ENCODE results near the gene GJD2. TPM values are rescaled to one million over a fixed set of nuclear protein-coding genes. Genes with fewer than 3 reads are reported as not detected.

GJD2 gene
- total and polyA plus RNA-seq, 2 of the 13 experiments (the other 11 are each of a cell fraction or from before 2014, with no cell fraction given), result not detected

GRCh38 chr15:34729056-34729455, 25.7 kb downstream of the GJD2 start:
- no peaks in the 10 kb centered on the region for H3K4me1 ChIP-seq (ENCODE audit: insufficient read depth, low read length)
- ChIA-PET CTCF (ENCODE audit: low intra/inter-chr PET ratio, low total read pairs) (no interaction called here), POLR2A (no interaction called here)
- BruUV-seq (replicated peaks), result no TSS peak
- FAIRE-seq, result no peak
- H3K4me3 ChIP-seq (replicated peaks in 1 of 3; ENCODE audit: insufficient read depth in 1 of 3, low read depth in 2 of 3, low read length in 3 of 3), result no peak overlapping the region
- H3K27ac ChIP-seq (ENCODE audit: extremely low read length, insufficient read depth, low read length), result no peak overlapping the region
- H3K36me3 ChIP-seq (replicated peaks in 1 of 2; ENCODE audit: control insufficient read depth in 1 of 2, insufficient read depth in 2 of 2, low read length in 2 of 2), result no peaks in the 10 kb centered on the region
- H3K9ac ChIP-seq (ENCODE audit: insufficient read depth, low read depth, low read length), result no peak overlapping the region
- 21% methylated on average over 2 of the region's 2 CpGs for WGBS (ENCODE audit: low lambda C conversion rate)
- TF ChIP-seq, protein P1, sequence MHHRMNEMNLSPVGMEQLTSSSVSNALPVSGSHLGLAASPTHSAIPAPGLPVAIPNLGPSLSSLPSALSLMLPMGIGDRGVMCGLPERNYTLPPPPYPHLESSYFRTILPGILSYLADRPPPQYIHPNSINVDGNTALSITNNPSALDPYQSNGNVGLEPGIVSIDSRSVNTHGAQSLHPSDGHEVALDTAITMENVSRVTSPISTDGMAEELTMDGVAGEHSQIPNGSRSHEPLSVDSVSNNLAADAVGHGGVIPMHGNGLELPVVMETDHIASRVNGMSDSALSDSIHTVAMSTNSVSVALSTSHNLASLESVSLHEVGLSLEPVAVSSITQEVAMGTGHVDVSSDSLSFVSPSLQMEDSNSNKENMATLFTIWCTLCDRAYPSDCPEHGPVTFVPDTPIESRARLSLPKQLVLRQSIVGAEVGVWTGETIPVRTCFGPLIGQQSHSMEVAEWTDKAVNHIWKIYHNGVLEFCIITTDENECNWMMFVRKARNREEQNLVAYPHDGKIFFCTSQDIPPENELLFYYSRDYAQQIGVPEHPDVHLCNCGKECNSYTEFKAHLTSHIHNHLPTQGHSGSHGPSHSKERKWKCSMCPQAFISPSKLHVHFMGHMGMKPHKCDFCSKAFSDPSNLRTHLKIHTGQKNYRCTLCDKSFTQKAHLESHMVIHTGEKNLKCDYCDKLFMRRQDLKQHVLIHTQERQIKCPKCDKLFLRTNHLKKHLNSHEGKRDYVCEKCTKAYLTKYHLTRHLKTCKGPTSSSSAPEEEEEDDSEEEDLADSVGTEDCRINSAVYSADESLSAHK (CRISPR knock-in tag; IDR thresholded peaks at IDR 0.05; ENCODE audit: borderline replicate concordance), result no peak
- TF ChIP-seq MTF1 (CRISPR knock-in tag; IDR thresholded peaks at IDR 0.05) (no peak), KDM5B (CRISPR knock-in tag; IDR thresholded peaks at IDR 0.05; ENCODE audit: borderline replicate concordance) (no peak), ZNF777 (CRISPR knock-in tag; IDR thresholded peaks at IDR 0.05) (no peak), ZNF274 (CRISPR knock-in tag; IDR thresholded peaks at IDR 0.05) (no peak), SMARCC2 (IDR thresholded peaks at IDR 0.05) (no peak), SMAD3 (CRISPR knock-in tag; IDR thresholded peaks at IDR 0.05) (no peak), ZNF713 (CRISPR knock-in tag; IDR thresholded peaks at IDR 0.05) (no peak), ZFP41 (CRISPR knock-in tag; IDR thresholded peaks at IDR 0.05; ENCODE audit: borderline replicate concordance) (no peak), SP1 (IDR thresholded peaks at IDR 0.05) (no peak), SP1 (CRISPR knock-in tag; IDR thresholded peaks at IDR 0.05) (no peak), NFYB (CRISPR knock-in tag; IDR thresholded peaks at IDR 0.05) (no peak)
- TF ChIP-seq, protein P2, sequence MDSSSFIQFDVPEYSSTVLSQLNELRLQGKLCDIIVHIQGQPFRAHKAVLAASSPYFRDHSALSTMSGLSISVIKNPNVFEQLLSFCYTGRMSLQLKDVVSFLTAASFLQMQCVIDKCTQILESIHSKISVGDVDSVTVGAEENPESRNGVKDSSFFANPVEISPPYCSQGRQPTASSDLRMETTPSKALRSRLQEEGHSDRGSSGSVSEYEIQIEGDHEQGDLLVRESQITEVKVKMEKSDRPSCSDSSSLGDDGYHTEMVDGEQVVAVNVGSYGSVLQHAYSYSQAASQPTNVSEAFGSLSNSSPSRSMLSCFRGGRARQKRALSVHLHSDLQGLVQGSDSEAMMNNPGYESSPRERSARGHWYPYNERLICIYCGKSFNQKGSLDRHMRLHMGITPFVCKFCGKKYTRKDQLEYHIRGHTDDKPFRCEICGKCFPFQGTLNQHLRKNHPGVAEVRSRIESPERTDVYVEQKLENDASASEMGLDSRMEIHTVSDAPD (CRISPR knock-in tag; IDR thresholded peaks at IDR 0.05), result no peak
- H3K4me2 ChIP-seq (ENCODE audit: low read depth, low read length), result no peak overlapping the region
- no peaks in the 10 kb centered on the region for H4K20me1 ChIP-seq (ENCODE audit: insufficient read depth, low read length)
- no peak overlapping the region for H2AFZ ChIP-seq (ENCODE audit: low read length)
- intact Hi-C loops (cut with micrococcal nuclease; ENCODE audit: unreplicated experiment), result no loop called here
- no peak for ATAC-seq
- no peaks in the 10 kb centered on the region for H3K9me3 ChIP-seq (ENCODE audit: low read length)
- DNase-seq (ENCODE audit: low spot score), result no peak
- H3K79me2 ChIP-seq (ENCODE audit: insufficient read depth, low read length), result no peaks in the 10 kb centered on the region
- H3K27me3 ChIP-seq (ENCODE audit: control insufficient read depth in 1 of 2, insufficient read depth in 2 of 2, low read length in 2 of 2), result peaks cover 0 to under 1% of the 10 kb centered on the region in 2 experiments; a peak in 1 of 5 replicates
- in situ Hi-C loops (cut with HindIII; ENCODE audit: extremely low pct_ligation_motif_present, low pct_unique_long_range_greater_than_20kb), result no loop called here
